K562 (cell line): Measurements from ENCODE around the gene HAUS2. TPM values are rescaled to one million over a fixed set of nuclear protein-coding genes. Genes with fewer than 3 reads are reported as not detected.

Experiments used
- ATAC-seq: fragments of 200-7000 bp; cut with Tn5 transposase; 3 replicates; pipeline ENCODE4 v1.9.1; 2020; ENCODE audit warnings: moderate library complexity
- BruUV-seq: library from RNA; stranded (reverse); fragments of 400-500 nt; replicated peaks from 2 replicates; lab custom pipeline; 2021; lab: Mats Ljungman, UMichigan
- CTCF ChIA-PET: fragments of 300-600 bp; formaldehyde crosslinking; extraction: SDS; loops from one replicate; lab custom pipeline; 2021; ENCODE audit warnings: low intra/inter-chr PET ratio; lab: Yijun Ruan, JAX
- POLR2A ChIA-PET: fragments of 300-600, 350-650 bp; sonication (Branson Sonifier 250); formaldehyde crosslinking; extraction: SDS; loops from one replicate; lab custom pipeline; 2021; ENCODE audit warnings: antibody characterized with exemption, inconsistent platforms; lab: Yijun Ruan, JAX
- DNase-seq, 4 experiments: peaks; one replicate each; pipeline versions ENCODE4 v3.0.0 to v3.0.0-alpha.2; 2011 to 2018; ENCODE audit warnings: low spot score in 3 of 4, mixed read lengths in 3 of 4; ENCODE audit errors: extremely low read depth in 1 of 4
- FAIRE-seq: peaks from 2 replicates; lab custom pipeline; 2011; peaks lifted over from hg19 to GRCh38; lab: Jason Lieb, UNC
- H2AFZ ChIP-seq: 2 replicates; pipeline ENCODE4 v1.6.0; 2011; ENCODE audit warnings: low read depth, low read length, control low read depth, inconsistent platforms
- H3K27ac ChIP-seq: fragments of 200-600 bp; 3 replicates; pipeline ENCODE4 v1.8.0; 2011; ENCODE audit warnings: low read depth, mild to moderate bottlenecking, control low read depth, inconsistent platforms, low read length, moderate library complexity, mixed read lengths; ENCODE audit errors: extremely low read depth
- H3K27me3 ChIP-seq, 2 experiments: fragments of 300-600 bp in 1 of 2; 2 replicates in 1 of 2; 3 replicates in 1 of 2; pipeline versions ENCODE4 v1.6.0 to v1.8.0; 2011; ENCODE audit warnings: inconsistent platforms in 2 of 2, low read length in 2 of 2, mild to moderate bottlenecking in 1 of 2, mixed read lengths in 1 of 2, moderate library complexity in 1 of 2; ENCODE audit not compliant: control insufficient read depth in 2 of 2, insufficient read depth in 2 of 2
- H3K36me3 ChIP-seq: fragments of 300-600 bp; 3 replicates; pipeline ENCODE4 v1.8.0; 2011; ENCODE audit warnings: mild to moderate bottlenecking, low read length, inconsistent platforms; ENCODE audit not compliant: control insufficient read depth, insufficient read depth
- H3K4me1 ChIP-seq, 2 experiments: fragments of 200-600 bp in 1 of 2; replicated peaks in 1 of 2; 2 replicates in 1 of 2; 3 replicates in 1 of 2; pipeline versions ENCODE4 v1.5.1 to v1.8.0; 2011; ENCODE audit warnings: inconsistent platforms in 2 of 2, low read length in 2 of 2, mild to moderate bottlenecking in 1 of 2, mixed read lengths in 1 of 2, moderate library complexity in 1 of 2; ENCODE audit not compliant: control insufficient read depth in 2 of 2, insufficient read depth in 2 of 2
- H3K4me2 ChIP-seq: 2 replicates; pipeline ENCODE4 v1.6.1; 2011; ENCODE audit warnings: low read length, control low read depth, inconsistent platforms, mixed read lengths; ENCODE audit not compliant: insufficient read depth
- H3K4me3 ChIP-seq: fragments of 200-600 bp; sonication (generic), shearing (Covaris generic); 2 replicates; pipeline ENCODE4 v1.5.1; 2016; ENCODE audit warnings: control low read depth, inconsistent platforms
- H3K79me2 ChIP-seq: fragments of 200-600 bp; 3 replicates; pipeline ENCODE4 v1.8.0; 2011; ENCODE audit warnings: low read length, inconsistent platforms; ENCODE audit not compliant: control insufficient read depth, insufficient read depth
- H3K9ac ChIP-seq, 2 experiments: 2 replicates each; pipeline versions ENCODE4 v1.6.0 to v1.6.1; 2011; ENCODE audit warnings: low read depth in 2 of 2, low read length in 2 of 2, control low read depth in 1 of 2, inconsistent platforms in 1 of 2, mild to moderate bottlenecking in 1 of 2, mixed read lengths in 1 of 2; ENCODE audit not compliant: insufficient read depth in 1 of 2
- H3K9me1 ChIP-seq: one replicate; pipeline ENCODE4 v1.6.0; 2011; ENCODE audit warnings: inconsistent platforms, mild to moderate bottlenecking, low read length, moderate library complexity; ENCODE audit not compliant: control insufficient read depth, insufficient read depth
- H3K9me3 ChIP-seq: replicated peaks from 2 replicates; pipeline ENCODE4 v1.5.1; 2011; ENCODE audit warnings: low read depth, low read length, inconsistent platforms; ENCODE audit not compliant: control insufficient read depth, insufficient read depth
- H4K20me1 ChIP-seq: replicated peaks from 2 replicates; pipeline ENCODE4 v1.6.1; 2011; ENCODE audit warnings: low read length, inconsistent platforms, mixed read lengths; ENCODE audit not compliant: control insufficient read depth, insufficient read depth
- CTCF ChIP-seq, 3 experiments: IDR thresholded peaks in 2 of 3; conservative IDR thresholded peaks in 1 of 3; 2 replicates each; pipeline ENCODE4 v1.5.1; 2011 to 2012; ENCODE audit warnings: low read length in 3 of 3, mild to moderate bottlenecking in 3 of 3, control low read depth in 2 of 3, improper control_type of control experiment in 1 of 3, inconsistent platforms in 1 of 3, low read depth in 1 of 3, mixed read lengths in 1 of 3, moderate library complexity in 1 of 3; ENCODE audit not compliant: insufficient read depth in 2 of 3
- FOXJ3 ChIP-seq: sonication (generic); formaldehyde crosslinking; IDR thresholded peaks from 2 replicates; pipeline ENCODE4 v1.4.0; 2020; ENCODE audit warnings: mild to moderate bottlenecking, missing genetic modification reagents
- PBX2 ChIP-seq, 2 experiments: IDR thresholded peaks in 1 of 2; conservative IDR thresholded peaks in 1 of 2; 2 replicates each; pipeline ENCODE4 v1.6.1; 2016; ENCODE audit warnings: low read depth in 2 of 2, mild to moderate bottlenecking in 1 of 2, missing compliant biosample characterization in 1 of 2, missing genetic modification characterization in 1 of 2, moderate library complexity in 1 of 2
- ZNF75A ChIP-seq: fragments of 450-650 bp; formaldehyde crosslinking; IDR thresholded peaks from 2 replicates; pipeline ENCODE4 v1.4.0; 2020; ENCODE audit warnings: mild to moderate bottlenecking
- WGBS: fragments of 100-300 bp; shearing (Covaris generic); methylation state at CpG from one replicate; pipeline ENCODE4 v1.1.6; 2016; ENCODE audit warnings: low coverage, mixed read lengths; ENCODE audit not compliant: insufficient coverage; ENCODE audit errors: missing lambda C conversion rate; 5-methylcytosine and 5-hydroxymethylcytosine counted together
- in situ Hi-C: fragments of 300-500 bp; cut with MboI; formaldehyde crosslinking; loops from 4 replicates; pipeline ENCODE4 v1.15.0; 2018; ENCODE audit warnings: inconsistent platforms, mixed read lengths
- intact Hi-C: fragments of 100-400 bp; cut with micrococcal nuclease; formaldehyde crosslinking; loops from 2 replicates; pipeline ENCODE4 v1.14.2; 2022
- polyA plus RNA-seq, 8 experiments: library from polyadenylated mRNA; depleted of rRNA in 4 of 8; stranded (reverse) in 5 of 8; unstranded in 3 of 8; fragments of >200 nt; fragmentation: Nextera tagmentation in 2 of 8; fragmentation: Illumina TruSeq in 1 of 8; extraction: Ambion mirVana in 2 of 8; extraction: Trizol in 1 of 8; gene quantifications; 2 replicates each; pipeline versions ENCODE4 v1.2.1 to v1.2.3, GENCODE V29; 2011 to 2014; ENCODE audit warnings: inconsistent platforms in 1 of 8, missing spikeins in 1 of 8
- total RNA-seq, 7 experiments: library from RNA; depleted of rRNA in 6 of 7; stranded (reverse); fragments of >200 nt in 6 of 7; fragmentation: Illumina TruSeq in 2 of 7; extraction: Trizol in 2 of 7; gene quantifications; 2 replicates each; pipeline versions ENCODE4 v1.2.1 to v1.2.3, GENCODE V29; 2011 to 2021; ENCODE audit warnings: low replicate concordance in 1 of 7
- TF ChIP-seq, protein P1 (sequence below): fragments of 450-650 bp; IDR thresholded peaks from 2 replicates; pipeline ENCODE4 v1.6.1; 2016

HAUS2 gene
- total and polyA plus RNA-seq, 9 of the 15 experiments (the other 6 are each of a cell fraction or from before 2014, with no cell fraction given): 30.6 to 64.9 (median 54.1) TPM

GRCh38 chr15:42591238-42591934 is 42.7 kb downstream of the HAUS2 start:
- ChIA-PET CTCF (interaction anchor here (0.7 kb wide), 1 partner anchor 21 kb away, joined by 5 read pairs; no protein-coding TSS in a partner anchor), POLR2A (interaction anchor here (0.7 to 1.7 kb wide), 5 partner anchors 8 to 16 kb away, joined by 3 to 6 read pairs (median 5); partner anchors contain the start of gene STARD9)
- DNase-seq (peak; percentile 41 to 47 (median 44)), FAIRE-seq (peak; percentile 62), ATAC-seq (peak; percentile 79)
- Histone ChIP-seq H3K9ac (no peak overlapping the region), H3K9me3 (no peaks in the 10 kb centered on the region), H3K36me3 (no peaks in the 10 kb centered on the region), H3K27ac (no peak overlapping the region), H3K4me1 (peaks cover 7 to 17% of the 10 kb centered on the region in 2 experiments; a peak in 4 of 5 replicates), H3K9me1 (no peaks in the 10 kb centered on the region), H3K79me2 (no peaks in the 10 kb centered on the region), H3K4me3 (no peak overlapping the region), H4K20me1 (no peaks in the 10 kb centered on the region), H2AFZ (peak overlapping the region; percentile 18; the same call in 1 of the 2 replicates), H3K27me3 (no peaks in the 10 kb centered on the region), H3K4me2 (no peak overlapping the region)
- intact Hi-C loops: no loop called here
- no TSS peak for BruUV-seq
- 73% methylated on average over 10 of the region's 10 CpGs for WGBS
- in situ Hi-C loops: no loop called here
- TF ChIP-seq ZNF75A (CRISPR knock-in tag) (no peak), CTCF (IDR thresholded peaks at IDR 0.05 in 2 of 3, conservative IDR thresholded peaks at IDR 0.05 in 1 of 3; ENCODE audit: insufficient read depth in 2 of 3, low read depth in 1 of 3, low read length in 3 of 3) (peak; percentile 3 to 49 (median 34); a peak in 2 of 6 replicates), FOXJ3 (CRISPR knock-in tag) (no peak), PBX2 (CRISPR knock-in tag; IDR thresholded peaks at IDR 0.05; ENCODE audit: low read depth) (no peak), PBX2 (tag; conservative IDR thresholded peaks at IDR 0.05; ENCODE audit: low read depth) (0 out of 2 replicates have a peak, but pooled peaks have one; percentile 23)
- TF ChIP-seq, protein P1, sequence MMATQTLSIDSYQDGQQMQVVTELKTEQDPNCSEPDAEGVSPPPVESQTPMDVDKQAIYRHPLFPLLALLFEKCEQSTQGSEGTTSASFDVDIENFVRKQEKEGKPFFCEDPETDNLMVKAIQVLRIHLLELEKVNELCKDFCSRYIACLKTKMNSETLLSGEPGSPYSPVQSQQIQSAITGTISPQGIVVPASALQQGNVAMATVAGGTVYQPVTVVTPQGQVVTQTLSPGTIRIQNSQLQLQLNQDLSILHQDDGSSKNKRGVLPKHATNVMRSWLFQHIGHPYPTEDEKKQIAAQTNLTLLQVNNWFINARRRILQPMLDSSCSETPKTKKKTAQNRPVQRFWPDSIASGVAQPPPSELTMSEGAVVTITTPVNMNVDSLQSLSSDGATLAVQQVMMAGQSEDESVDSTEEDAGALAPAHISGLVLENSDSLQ: peak; percentile 40
